Lower lobe of right lung (tissue), 2 donors: Measurements from ENCODE around the gene NOM1. TPM values are rescaled to one million over a fixed set of nuclear protein-coding genes. Genes with fewer than 3 reads are reported as not detected.

Experiments
- ATAC-seq, 2 donors: fragments of 200-7000 bp; cut with Tn5 transposase; one replicate each; pipeline ENCODE4 v1.9.1; 2020 to 2022; ENCODE audit warnings: mild to moderate bottlenecking in 2 of 2, moderate library complexity in 2 of 2
- DNase-seq: peaks from one replicate; pipeline ENCODE4 v3.0.0-alpha.2; 2020
- H3K27ac ChIP-seq: fragments of 200-600 bp; one replicate; pipeline ENCODE4 v1.8.0; 2022
- H3K27me3 ChIP-seq: fragments of 200-600 bp; one replicate; pipeline ENCODE4 v1.8.0; 2022; ENCODE audit warnings: low read depth
- H3K36me3 ChIP-seq: fragments of 200-600 bp; one replicate; pipeline ENCODE4 v1.8.0; 2022; ENCODE audit warnings: mild to moderate bottlenecking
- H3K4me1 ChIP-seq: fragments of 200-600 bp; one replicate; pipeline ENCODE4 v1.8.0; 2022
- H3K4me3 ChIP-seq: fragments of 200-600 bp; one replicate; pipeline ENCODE4 v1.8.0; 2022; ENCODE audit warnings: mild to moderate bottlenecking
- H3K9me3 ChIP-seq: fragments of 200-600 bp; one replicate; pipeline ENCODE4 v1.8.0; 2022
- CTCF ChIP-seq: fragments of 200-600 bp; IDR thresholded peaks from one replicate; pipeline ENCODE4 v1.8.0; 2022; ENCODE audit warnings: antibody characterized with exemption, mild to moderate bottlenecking
- intact Hi-C: fragments of 100-400 bp; cut with DNase I; formaldehyde crosslinking; loops from one replicate; pipeline ENCODE4 v1.11.0; 2022
- total RNA-seq: library from RNA; stranded (reverse); fragmentation: NEBNext Ultra II Directional; extraction: Animal tissue kit (Norgen Biotek cat#: 25700); gene quantifications from one replicate; pipeline ENCODE4 v1.2.1, GENCODE V29; 2021
- donor health status: DM: no; HTN: yes; CAD: no; lungs with severe emphysema.

The NOM1 gene
- total RNA-seq, 1 donor from 2014 or later = 16.9 TPM

DNA sequence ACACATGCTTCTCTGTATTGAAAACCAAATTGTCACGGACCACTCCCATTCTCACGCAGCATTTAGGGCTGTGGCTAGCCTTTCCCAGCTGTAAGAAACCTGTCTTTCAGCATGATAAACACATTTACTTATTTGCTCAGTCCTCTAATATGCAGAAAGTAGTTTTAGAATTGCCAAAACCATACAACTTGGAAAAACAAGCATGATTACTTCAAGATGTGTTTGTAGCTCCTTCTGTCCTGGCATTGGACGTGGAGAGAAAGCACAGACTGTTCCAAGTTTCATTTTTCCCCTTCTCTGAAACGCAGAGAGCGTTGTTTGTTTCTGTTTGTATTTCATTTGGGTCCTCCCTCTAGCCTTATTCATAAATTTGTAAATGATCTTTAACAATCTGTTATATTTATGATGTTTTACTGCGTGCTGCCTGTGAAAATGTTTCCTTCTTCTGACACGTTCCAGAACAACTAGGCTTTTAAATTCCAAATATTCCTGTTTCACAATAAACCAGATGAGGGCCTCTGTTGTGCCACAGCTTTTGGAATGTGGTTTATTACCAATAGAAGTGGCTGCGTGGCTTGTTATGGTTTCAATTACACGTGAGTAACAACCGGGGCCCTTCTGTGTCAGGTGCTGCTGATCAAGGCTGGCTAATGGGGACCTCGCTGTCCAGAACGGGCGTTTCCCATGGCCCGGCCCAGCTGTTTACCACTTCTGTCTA lies 34.8 kb downstream of the NOM1 start:
- DNase-seq = no peak
- H3K27ac ChIP-seq = no peak overlapping the region
- H3K27me3 ChIP-seq = peaks cover 5% of the 10 kb centered on the region
- ATAC-seq = no peak
- H3K4me3 ChIP-seq = no peak overlapping the region
- H3K36me3 ChIP-seq = no peaks in the 10 kb centered on the region
- intact Hi-C loops = no loop called here
- H3K4me1 ChIP-seq = no peaks in the 10 kb centered on the region
- peaks cover 6% of the 10 kb centered on the region for H3K9me3 ChIP-seq
- no peak for TF ChIP-seq CTCF

DNA sequence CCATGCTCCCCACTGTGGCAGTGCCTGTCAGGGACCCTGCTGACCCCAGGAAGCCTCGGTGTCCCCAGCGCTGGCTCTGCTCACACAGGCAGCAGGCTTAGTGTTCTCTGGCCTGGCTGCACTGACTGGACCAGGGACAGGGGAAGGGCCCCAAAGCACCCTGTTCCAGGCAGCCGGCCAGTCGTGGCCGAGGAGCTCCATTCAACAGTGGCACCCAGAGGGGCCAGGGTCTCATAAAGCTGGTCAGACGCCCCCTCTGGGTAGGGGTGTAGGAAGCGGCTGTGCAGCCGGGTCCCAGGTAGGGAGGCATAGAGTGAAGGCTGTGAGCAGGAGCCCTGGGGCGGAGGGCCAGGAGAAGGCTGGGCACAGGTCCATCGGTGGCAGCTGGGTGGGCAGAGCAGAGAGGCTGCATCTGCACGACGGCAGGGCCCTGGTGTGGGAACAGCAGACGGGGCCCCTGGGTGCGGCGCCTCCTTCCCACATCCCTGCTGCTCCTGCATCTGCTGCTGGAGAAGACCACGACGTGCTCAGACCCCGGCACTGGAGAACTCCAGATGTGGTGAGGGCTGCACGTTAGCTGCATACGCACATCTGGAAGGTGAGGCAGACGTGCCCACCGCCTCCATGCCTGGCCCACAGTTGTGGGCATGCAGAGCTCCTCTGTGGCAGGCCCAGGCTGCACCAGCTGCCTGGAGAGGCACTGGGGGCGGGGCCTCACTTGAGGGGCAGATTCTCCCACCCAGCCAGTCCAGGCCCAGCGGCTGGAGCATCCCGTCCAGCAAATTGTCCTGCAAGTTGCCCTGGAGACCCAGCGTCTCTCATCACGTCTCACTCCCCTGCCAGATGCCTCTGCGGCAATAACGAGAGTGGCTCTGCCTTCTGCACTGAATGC lies 35.8 kb downstream of the NOM1 start:
- DNase-seq = no peak
- Histone ChIP-seq H3K27me3 (peaks cover 15% of the 10 kb centered on the region), H3K9me3 (no peaks in the 10 kb centered on the region), H3K4me1 (no peaks in the 10 kb centered on the region), H3K27ac (no peak overlapping the region), H3K4me3 (no peak overlapping the region), H3K36me3 (no peaks in the 10 kb centered on the region)
- no peak for TF ChIP-seq CTCF
- intact Hi-C loops = no loop called here
- peak in 1 of 2 donors; percentile 27 for ATAC-seq

GRCh38 chr7:156986378-156986777 lies 36.9 kb downstream of the NOM1 start:
- H3K36me3 ChIP-seq = no peaks in the 10 kb centered on the region
- H3K9me3 ChIP-seq = no peaks in the 10 kb centered on the region
- intact Hi-C loops = no loop called here
- no peak overlapping the region for H3K4me3 ChIP-seq
- ATAC-seq (no peak), DNase-seq (no peak)
- H3K4me1 ChIP-seq = no peaks in the 10 kb centered on the region
- peaks cover 18% of the 10 kb centered on the region for H3K27me3 ChIP-seq
- no peak for TF ChIP-seq CTCF
- no peak overlapping the region for H3K27ac ChIP-seq

GRCh38 chr7:156988343-156989185 lies 39.1 kb downstream of the NOM1 start:
- H3K4me1 ChIP-seq = no peaks in the 10 kb centered on the region
- ATAC-seq = no peak
- no peak overlapping the region for H3K27ac ChIP-seq
- TF ChIP-seq CTCF = no peak
- H3K36me3 ChIP-seq = no peaks in the 10 kb centered on the region
- H3K9me3 ChIP-seq = no peaks in the 10 kb centered on the region
- intact Hi-C loops = no loop called here
- H3K4me3 ChIP-seq = no peak overlapping the region
- DNase-seq = no peak
- peaks cover 37% of the 10 kb centered on the region for H3K27me3 ChIP-seq

GRCh38 chr7:156989766-156990535 lies 40.4 kb downstream of the NOM1 start:
- H3K27ac ChIP-seq = no peak overlapping the region
- no peak for DNase-seq
- peaks cover 42% of the 10 kb centered on the region for H3K27me3 ChIP-seq
- no peak for TF ChIP-seq CTCF
- H3K4me1 ChIP-seq = no peaks in the 10 kb centered on the region
- no peak overlapping the region for H3K4me3 ChIP-seq
- intact Hi-C loops = no loop called here
- no peaks in the 10 kb centered on the region for H3K36me3 ChIP-seq
- ATAC-seq = no peak
- no peaks in the 10 kb centered on the region for H3K9me3 ChIP-seq
